ENCODE results near the gene ST3GAL3.

ST3GAL3 gene

DNA sequence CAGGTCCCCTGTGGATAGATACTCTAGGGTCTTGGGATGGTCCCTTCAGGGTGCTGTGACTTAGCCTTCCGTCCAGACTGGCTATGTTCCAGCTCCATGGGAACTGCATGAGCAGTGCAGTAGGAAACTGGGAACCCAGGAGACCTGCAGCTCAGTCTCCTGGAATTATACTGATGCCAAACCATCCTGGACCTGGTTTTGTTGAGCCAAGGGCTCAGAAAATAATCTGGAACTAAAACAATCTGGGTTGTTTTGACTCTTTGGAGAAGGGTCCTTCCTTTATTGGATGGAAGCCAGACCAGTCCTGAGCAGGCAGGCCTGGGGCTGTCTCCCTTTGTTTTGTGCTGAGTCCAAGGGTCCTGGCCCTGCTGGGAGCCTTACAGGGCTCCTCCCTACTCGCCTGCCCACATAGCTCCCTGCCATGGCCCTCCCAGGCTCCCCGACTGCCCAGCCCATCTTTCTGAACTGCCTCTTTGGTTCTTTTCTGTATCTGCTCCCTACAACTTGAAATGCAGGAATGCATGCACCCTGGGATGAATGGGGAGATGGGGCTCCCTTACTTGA lies 240.6 kb downstream of the ST3GAL3 start:
- Histone ChIP-seq H3K4me3 (ENCODE audit: low read length) (no peak overlapping the region), H3K4me1 (ENCODE audit: control insufficient read depth, insufficient read depth, low read length) (peaks cover 3% of the 10 kb centered on the region; the same call in 1 of the 2 replicates), H3K27ac (ENCODE audit: low read length) (no peak overlapping the region), H3K9me3 (ENCODE audit: control insufficient read depth, insufficient read depth, low read length) (no peaks in the 10 kb centered on the region), H3K36me3 (ENCODE audit: control insufficient read depth, insufficient read depth, low read length) (no peaks in the 10 kb centered on the region; the same call in 1 of the 2 replicates), H3K27me3 (ENCODE audit: control insufficient read depth, insufficient read depth, low read length) (no peaks in the 10 kb centered on the region)
- DNase-seq (ENCODE audit: low read depth, low spot score): no peak
- no CpG with 5 or more reads among the region's 3 CpGs for WGBS (ENCODE audit: insufficient coverage, insufficient read length)

DNA sequence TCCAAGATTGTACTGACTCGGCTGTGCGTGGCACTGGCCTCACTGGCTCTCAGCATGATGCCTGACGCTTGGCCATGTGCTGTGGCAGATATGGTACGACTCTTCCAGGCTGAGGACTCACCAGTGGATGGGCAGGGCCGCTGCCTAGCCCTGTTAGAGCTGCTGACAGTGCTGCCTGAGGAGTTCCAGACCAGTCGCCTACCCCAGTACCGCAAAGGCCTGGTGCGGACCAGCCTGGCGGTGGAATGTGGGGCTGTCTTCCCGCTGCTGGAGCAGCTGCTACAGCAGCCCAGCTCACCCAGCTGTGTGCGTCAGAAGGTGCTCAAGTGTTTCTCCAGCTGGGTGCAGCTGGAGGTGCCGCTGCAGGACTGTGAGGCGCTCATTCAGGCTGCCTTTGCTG lies 242.3 kb downstream of the ST3GAL3 start:
- WGBS (ENCODE audit: insufficient coverage, insufficient read length): no CpG with 5 or more reads among the region's 13 CpGs
- DNase-seq (ENCODE audit: low read depth, low spot score): no peak
- Histone ChIP-seq H3K27me3 (ENCODE audit: control insufficient read depth, insufficient read depth, low read length) (no peaks in the 10 kb centered on the region), H3K4me3 (ENCODE audit: low read length) (no peak overlapping the region), H3K36me3 (ENCODE audit: control insufficient read depth, insufficient read depth, low read length) (no peaks in the 10 kb centered on the region; the same call in 1 of the 2 replicates), H3K4me1 (ENCODE audit: control insufficient read depth, insufficient read depth, low read length) (peaks cover 6% of the 10 kb centered on the region), H3K27ac (ENCODE audit: low read length) (no peak overlapping the region), H3K9me3 (ENCODE audit: control insufficient read depth, insufficient read depth, low read length) (no peaks in the 10 kb centered on the region)

GRCh38 chr1:43951021-43951985 lies 244.0 kb downstream of the ST3GAL3 start:
- H3K27ac ChIP-seq (ENCODE audit: low read length): no peak overlapping the region
- no peak for DNase-seq (ENCODE audit: low read depth, low spot score)
- no CpG with 5 or more reads among the region's 4 CpGs for WGBS (ENCODE audit: insufficient coverage, insufficient read length)

GRCh38 chr1:43952731-43953346 lies 245.5 kb downstream of the ST3GAL3 start:
- Histone ChIP-seq H3K9me3 (ENCODE audit: control insufficient read depth, insufficient read depth, low read length) (no peaks in the 10 kb centered on the region), H3K27me3 (ENCODE audit: control insufficient read depth, insufficient read depth, low read length) (no peaks in the 10 kb centered on the region), H3K36me3 (ENCODE audit: control insufficient read depth, insufficient read depth, low read length) (peaks cover 7% of the 10 kb centered on the region; the same call in 1 of the 2 replicates), H3K4me1 (ENCODE audit: control insufficient read depth, insufficient read depth, low read length) (peaks cover 4% of the 10 kb centered on the region), H3K27ac (ENCODE audit: low read length) (no peak overlapping the region), H3K4me3 (ENCODE audit: low read length) (no peak overlapping the region)
- 88% methylated on average over 2 of the region's 8 CpGs for WGBS (ENCODE audit: insufficient coverage, insufficient read length)
- DNase-seq (ENCODE audit: low read depth, low spot score): no peak

More at GRCh38 chr1:43951021-43951985, 244.0 kb downstream of the ST3GAL3 start:
- peaks cover 6% of the 10 kb centered on the region for H3K4me1 ChIP-seq (ENCODE audit: control insufficient read depth, insufficient read depth, low read length)
- no peaks in the 10 kb centered on the region; the same call in 1 of the 2 replicates for H3K36me3 ChIP-seq (ENCODE audit: control insufficient read depth, insufficient read depth, low read length)
- H3K9me3 ChIP-seq (ENCODE audit: control insufficient read depth, insufficient read depth, low read length): no peaks in the 10 kb centered on the region
- no peak overlapping the region for H3K4me3 ChIP-seq (ENCODE audit: low read length)
- H3K27me3 ChIP-seq (ENCODE audit: control insufficient read depth, insufficient read depth, low read length): no peaks in the 10 kb centered on the region

DNA sequence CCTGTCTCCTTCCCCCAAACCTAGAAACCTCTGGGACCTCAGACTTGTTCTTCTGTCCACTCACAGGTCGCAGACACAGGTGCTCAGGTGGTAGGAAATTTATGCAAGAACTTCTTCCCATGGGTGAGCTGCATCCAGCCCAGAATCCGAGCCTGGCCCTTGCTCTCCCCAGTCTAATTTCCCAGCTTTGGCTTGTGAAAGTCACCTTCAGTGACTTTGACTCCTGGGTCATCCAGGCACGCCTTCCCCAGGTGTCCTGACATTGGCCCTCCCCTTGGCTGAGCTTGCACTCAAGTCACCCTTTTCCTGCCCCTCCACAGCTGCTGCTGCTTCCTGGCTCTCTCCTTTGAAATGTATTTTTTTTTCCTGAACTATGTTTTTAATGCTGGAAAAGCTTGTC lies 246.0 kb downstream of the ST3GAL3 start:
- H3K36me3 ChIP-seq (ENCODE audit: control insufficient read depth, insufficient read depth, low read length): peaks cover 9% of the 10 kb centered on the region; the same call in 1 of the 2 replicates
- WGBS (ENCODE audit: insufficient coverage, insufficient read length): no CpG with 5 or more reads among the region's 3 CpGs
- H3K4me3 ChIP-seq (ENCODE audit: low read length): no peak overlapping the region
- H3K4me1 ChIP-seq (ENCODE audit: control insufficient read depth, insufficient read depth, low read length): peaks cover 3% of the 10 kb centered on the region
- no peak for DNase-seq (ENCODE audit: low read depth, low spot score)
- no peak overlapping the region for H3K27ac ChIP-seq (ENCODE audit: low read length)
- no peaks in the 10 kb centered on the region for H3K27me3 ChIP-seq (ENCODE audit: control insufficient read depth, insufficient read depth, low read length)
- H3K9me3 ChIP-seq (ENCODE audit: control insufficient read depth, insufficient read depth, low read length): no peaks in the 10 kb centered on the region

GRCh38 chr1:43954036-43954435 lies 246.7 kb downstream of the ST3GAL3 start:
- Histone ChIP-seq H3K36me3 (ENCODE audit: control insufficient read depth, insufficient read depth, low read length) (peaks cover 9% of the 10 kb centered on the region; the same call in 1 of the 2 replicates), H3K4me3 (ENCODE audit: low read length) (no peak overlapping the region), H3K4me1 (ENCODE audit: control insufficient read depth, insufficient read depth, low read length) (peaks cover 3% of the 10 kb centered on the region), H3K27ac (ENCODE audit: low read length) (no peak overlapping the region), H3K27me3 (ENCODE audit: control insufficient read depth, insufficient read depth, low read length) (no peaks in the 10 kb centered on the region), H3K9me3 (ENCODE audit: control insufficient read depth, insufficient read depth, low read length) (no peaks in the 10 kb centered on the region)
- no CpG with 5 or more reads among the region's 5 CpGs for WGBS (ENCODE audit: insufficient coverage, insufficient read length)
- DNase-seq (ENCODE audit: low read depth, low spot score): no peak

- WGBS (ENCODE audit: insufficient coverage, insufficient read length): no CpG with 5 or more reads among the region's 8 CpGs
- Histone ChIP-seq H3K4me3 (ENCODE audit: low read length) (no peak overlapping the region), H3K27ac (ENCODE audit: low read length) (no peak overlapping the region), H3K4me1 (ENCODE audit: control insufficient read depth, insufficient read depth, low read length) (peaks cover 3% of the 10 kb centered on the region), H3K9me3 (ENCODE audit: control insufficient read depth, insufficient read depth, low read length) (no peaks in the 10 kb centered on the region), H3K36me3 (ENCODE audit: control insufficient read depth, insufficient read depth, low read length) (0 out of 2 replicates have a peak, but pooled peaks cover 9% of the 10 kb centered on the region), H3K27me3 (ENCODE audit: control insufficient read depth, insufficient read depth, low read length) (no peaks in the 10 kb centered on the region)
- DNase-seq (ENCODE audit: low read depth, low spot score): no peak
Observed at GRCh38 chr1:43956234-43956633, 248.9 kb downstream of the ST3GAL3 start.

GRCh38 chr1:43957407-43958040 lies 250.2 kb downstream of the ST3GAL3 start:
- WGBS (ENCODE audit: insufficient coverage, insufficient read length): no CpG with 5 or more reads among the region's 7 CpGs
- peaks cover 3% of the 10 kb centered on the region for H3K4me1 ChIP-seq (ENCODE audit: control insufficient read depth, insufficient read depth, low read length)
- no peak overlapping the region for H3K4me3 ChIP-seq (ENCODE audit: low read length)
- H3K27ac ChIP-seq (ENCODE audit: low read length): no peak overlapping the region
- no peaks in the 10 kb centered on the region for H3K9me3 ChIP-seq (ENCODE audit: control insufficient read depth, insufficient read depth, low read length)
- H3K27me3 ChIP-seq (ENCODE audit: control insufficient read depth, insufficient read depth, low read length): no peaks in the 10 kb centered on the region
- 0 out of 2 replicates have a peak, but pooled peaks cover 9% of the 10 kb centered on the region for H3K36me3 ChIP-seq (ENCODE audit: control insufficient read depth, insufficient read depth, low read length)
- DNase-seq (ENCODE audit: low read depth, low spot score): no peak

GRCh38 chr1:43958351-43959255 lies 251.3 kb downstream of the ST3GAL3 start:
- Histone ChIP-seq H3K27me3 (ENCODE audit: control insufficient read depth, insufficient read depth, low read length) (no peaks in the 10 kb centered on the region), H3K9me3 (ENCODE audit: control insufficient read depth, insufficient read depth, low read length) (no peaks in the 10 kb centered on the region), H3K27ac (ENCODE audit: low read length) (no peak overlapping the region), H3K4me1 (ENCODE audit: control insufficient read depth, insufficient read depth, low read length) (no peaks in the 10 kb centered on the region), H3K4me3 (ENCODE audit: low read length) (no peak overlapping the region), H3K36me3 (ENCODE audit: control insufficient read depth, insufficient read depth, low read length) (0 out of 2 replicates have a peak, but pooled peaks cover 9% of the 10 kb centered on the region)
- DNase-seq (ENCODE audit: low read depth, low spot score): no peak
- WGBS (ENCODE audit: insufficient coverage, insufficient read length): no CpG with 5 or more reads among the region's 9 CpGs

All from iPS DF 6.9 (cell line).